Sigmoid colon (tissue), 7 donors: Measurements from ENCODE around the gene USP44. TPM values are rescaled to one million over a fixed set of nuclear protein-coding genes. Genes with fewer than 3 reads are reported as not detected.
"Not testable (repeated sequence)": the region's sequence is repeated elsewhere in the genome, so short reads cannot be mapped to it uniquely, and the experiment has no call there.

Experiments used
- DNase-seq: peaks from one replicate; pipeline ENCODE4 v3.0.0-alpha.2; 2019
- H3K27ac ChIP-seq, 4 donors: fragments of 200-600 bp; sonication (generic); one replicate each; pipeline ENCODE4 v1.5.1; 2016 to 2019; ENCODE audit warnings: mild to moderate bottlenecking in 1 of 4
- H3K27me3 ChIP-seq, 3 donors: fragments of 200-600 bp; sonication (generic); one replicate each; pipeline ENCODE4 v1.5.1; 2019; ENCODE audit warnings: mild to moderate bottlenecking in 1 of 3
- H3K36me3 ChIP-seq, 4 donors: fragments of 200-600 bp; sonication (generic); one replicate each; pipeline ENCODE4 v1.5.1; 2016 to 2019
- H3K4me1 ChIP-seq, 4 donors: fragments of 200-600 bp; sonication (generic); one replicate each; pipeline ENCODE4 v1.5.1; 2017 to 2019
- H3K4me3 ChIP-seq, 4 donors: fragments of 200-600 bp; sonication (generic); one replicate each; pipeline ENCODE4 v1.5.1; 2017 to 2019; ENCODE audit warnings: mild to moderate bottlenecking in 2 of 4, moderate library complexity in 1 of 4
- H3K9me3 ChIP-seq, 4 donors: fragments of 200-600 bp in 3 of 4; sonication (generic) in 3 of 4; one replicate each; pipeline versions ENCODE4 v1.5.1 to v1.6.1; 2013 to 2019
- CTCF ChIP-seq, 4 experiments: fragments of 450-650 bp in 3 of 4; fragments of 200-600 bp in 1 of 4; IDR thresholded peaks; one replicate each; pipeline ENCODE4 v1.5.1; 2016 to 2019; ENCODE audit warnings: antibody characterized with exemption in 4 of 4, mild to moderate bottlenecking in 3 of 4, moderate library complexity in 2 of 4
- EP300 ChIP-seq, 4 donors: sonication (generic); formaldehyde crosslinking; IDR thresholded peaks; one replicate each; pipeline ENCODE4 v1.6.1; 2017; ENCODE audit warnings: antibody characterized with exemption in 4 of 4
- POLR2A ChIP-seq, 2 donors: fragments of 450-650 bp; IDR thresholded peaks; one replicate each; pipeline ENCODE4 v1.6.1; 2016; ENCODE audit warnings: antibody characterized with exemption in 2 of 2, mild to moderate bottlenecking in 2 of 2, moderate library complexity in 2 of 2
- POLR2AphosphoS5 ChIP-seq, 4 donors: sonication (generic); formaldehyde crosslinking; IDR thresholded peaks; one replicate each; pipeline ENCODE4 v1.6.1; 2017; ENCODE audit warnings: antibody characterized with exemption in 4 of 4
- WGBS, 2 donors: extraction: QIAGEN DNeasy Blood & Tissue Kit; methylation state at CpG; one replicate each; pipeline ENCODE4 v1.1.7; 2013; 5-methylcytosine and 5-hydroxymethylcytosine counted together
- intact Hi-C: fragments of 100-400 bp; cut with DNase I; formaldehyde crosslinking; loops from one replicate; pipeline ENCODE4 v1.15.1; 2023
- polyA plus RNA-seq, 3 donors: library from polyadenylated mRNA; stranded (reverse); fragments of 200-250 nt; gene quantifications; one replicate each; pipeline ENCODE4 v1.2.3, GENCODE V29; 2013
- total RNA-seq, 4 donors: library from RNA; depleted of rRNA; stranded (reverse); fragments of >200 nt; gene quantifications; one replicate each; pipeline ENCODE4 v1.1.0, GENCODE V29; 2016
- donor health status: healthy with polysubstance abuse.
- donor health status: Bipolar disorder and iron deficiency.
- donor health status: healthy.

Gene USP44
- total and polyA plus RNA-seq, 7 donors: 0.36 to 6.1 (median 2.7) TPM; not detected in 1

GRCh38 chr12:95577820-95578219, 26.5 kb upstream of the USP44 start:
- no peak for DNase-seq
- Histone ChIP-seq H3K27me3 (no peaks in the 10 kb centered on the region), H3K27ac (no peak overlapping the region), H3K36me3 (no peaks in the 10 kb centered on the region), H3K9me3 (no peaks in the 10 kb centered on the region), H3K4me3 (no peak overlapping the region), H3K4me1 (peaks cover 0 to 5% (median 2%) of the 10 kb centered on the region in 4 donors)
- WGBS, 2 donors: 87% methylated on average over 1 of the region's 1 CpG
- TF ChIP-seq POLR2A (IDR thresholded peaks at IDR 0.05) (no peak), CTCF (IDR thresholded peaks at IDR 0.05) (no peak), EP300 (IDR thresholded peaks at IDR 0.05) (no peak), POLR2AphosphoS5 (IDR thresholded peaks at IDR 0.05) (no peak)
- intact Hi-C loops: no loop called here

GRCh38 chr12:95574799-95575452, 23.6 kb upstream of the USP44 start:
- TF ChIP-seq CTCF (IDR thresholded peaks at IDR 0.05) (peak in 3 of 4 experiments; percentile 43 to 70 (median 44)), POLR2AphosphoS5 (IDR thresholded peaks at IDR 0.05) (no peak)

DNA sequence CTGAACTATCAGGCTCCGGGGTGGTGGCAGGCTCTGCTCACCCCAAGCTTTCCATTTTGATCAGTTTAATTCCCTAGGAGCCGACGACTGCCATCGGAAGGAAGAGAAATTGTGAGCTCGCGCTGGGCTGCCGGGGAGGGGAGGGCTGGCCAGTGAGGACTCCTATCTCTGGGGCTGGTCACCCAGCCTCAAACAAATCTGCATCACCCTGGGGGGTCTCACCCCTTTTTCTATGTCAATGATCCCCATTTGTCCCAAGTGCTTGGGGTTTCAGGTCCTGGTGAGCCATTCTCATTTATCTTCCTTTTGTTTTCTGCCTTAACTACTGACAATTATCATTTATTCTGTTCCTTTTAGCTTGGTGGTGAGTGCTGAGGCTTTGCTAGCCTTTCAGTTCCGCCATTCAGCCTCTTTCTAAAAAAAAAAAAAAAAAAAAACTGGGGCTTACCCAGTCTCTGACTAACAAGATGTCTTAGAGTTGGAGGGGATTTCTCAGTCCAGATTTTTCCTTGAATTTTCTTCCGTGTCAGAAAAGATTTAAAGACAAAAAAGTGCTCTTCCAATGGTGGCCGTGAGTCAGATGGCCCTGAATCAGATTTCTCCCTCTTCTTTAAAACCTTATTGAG, 22.8 kb upstream of the USP44 start:
- no peak overlapping the region for H3K4me3 ChIP-seq
- H3K4me1 ChIP-seq: peaks cover 0 to 5% (median 2%) of the 10 kb centered on the region in 4 donors
- H3K9me3 ChIP-seq: no peaks in the 10 kb centered on the region
- H3K27me3 ChIP-seq: peaks cover 0 to 3% (median 0%) of the 10 kb centered on the region in 3 donors
- WGBS, 2 donors: 48 to 76% methylated on average over 10 of the region's 10 CpGs
- H3K27ac ChIP-seq: no peak overlapping the region
- H3K36me3 ChIP-seq: no peaks in the 10 kb centered on the region
- intact Hi-C loops: no loop called here
- TF ChIP-seq EP300 (IDR thresholded peaks at IDR 0.05) (no peak), POLR2AphosphoS5 (IDR thresholded peaks at IDR 0.05) (no peak), CTCF (IDR thresholded peaks at IDR 0.05) (no peak), POLR2A (IDR thresholded peaks at IDR 0.05) (no peak)
- no peak for DNase-seq

More at GRCh38 chr12:95574799-95575452, 23.6 kb upstream of the USP44 start:
- DNase-seq: no peak
- no peak overlapping the region for H3K27ac ChIP-seq
- intact Hi-C loops: no loop called here
- no peaks in the 10 kb centered on the region for H3K9me3 ChIP-seq
- no peaks in the 10 kb centered on the region for H3K36me3 ChIP-seq
- peaks cover 0 to 5% (median 2%) of the 10 kb centered on the region in 4 donors for H3K4me1 ChIP-seq
- H3K4me3 ChIP-seq: no peak overlapping the region
- peaks cover 0 to 3% (median 0%) of the 10 kb centered on the region in 3 donors for H3K27me3 ChIP-seq

DNA sequence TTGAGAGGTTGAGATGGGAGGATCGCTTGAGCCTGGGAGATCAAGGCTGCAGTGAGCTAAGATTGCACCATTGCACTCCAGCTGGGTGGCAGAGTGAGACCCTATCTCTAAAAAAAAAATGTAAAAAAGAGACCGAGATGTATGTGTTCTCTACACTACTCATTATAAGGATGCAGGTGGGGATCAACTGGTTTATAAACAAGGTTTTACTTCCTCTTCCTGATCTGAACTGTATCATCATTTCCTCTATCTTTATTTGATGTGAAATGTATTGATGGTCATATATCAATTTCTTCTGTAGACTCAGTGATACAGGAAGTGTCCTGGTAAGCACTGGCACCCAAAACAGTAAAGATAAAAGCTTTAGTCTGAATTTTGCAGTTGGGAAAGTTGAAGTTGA, 20.1 kb upstream of the USP44 start:
- Histone ChIP-seq H3K36me3 (no peaks in the 10 kb centered on the region), H3K27ac (no peak overlapping the region), H3K9me3 (no peaks in the 10 kb centered on the region), H3K27me3 (peaks cover 0 to 3% (median 0%) of the 10 kb centered on the region in 3 donors), H3K4me1 (no peaks in the 10 kb centered on the region), H3K4me3 (no peak overlapping the region)
- TF ChIP-seq POLR2AphosphoS5 (IDR thresholded peaks at IDR 0.05) (no peak), EP300 (IDR thresholded peaks at IDR 0.05) (no peak), POLR2A (IDR thresholded peaks at IDR 0.05) (no peak), CTCF (IDR thresholded peaks at IDR 0.05) (no peak)
- DNase-seq: no peak
- 57 to 66% methylated on average over 2 of the region's 2 CpGs for WGBS, 2 donors
- intact Hi-C loops: no loop called here

- WGBS, 2 donors: 91 to 94% methylated on average over 10 of the region's 10 CpGs
- H3K4me3 ChIP-seq, H3K27ac ChIP-seq, H3K9me3 ChIP-seq, H3K36me3 ChIP-seq, DNase-seq, H3K27me3 ChIP-seq, H3K4me1 ChIP-seq, intact Hi-C loops: not testable (repeated sequence)
Observed at GRCh38 chr12:95568045-95568444, 16.8 kb upstream of the USP44 start.
